PC-3 (cell line): Measurements from ENCODE around the gene PTGS1.

Experiments used
- CTCF ChIP-seq: fragments of 300-600 bp; sonication (generic); conservative IDR thresholded peaks from 2 replicates; pipeline ENCODE4 v1.5.1; 2017; ENCODE audit warnings: antibody characterized with exemption, low read depth, mild to moderate bottlenecking, low read length
- EZH2 ChIP-seq: fragments of 300-600 bp; sonication (generic); IDR thresholded peaks from one replicate; pipeline ENCODE4 v1.6.1; 2017; ENCODE audit warnings: antibody characterized with exemption, mild to moderate bottlenecking, low read length; ENCODE audit not compliant: unreplicated experiment
- EZH2phosphoT487 ChIP-seq: fragments of 300-600 bp; sonication (generic); IDR thresholded peaks from 2 replicates; pipeline ENCODE4 v1.6.1; 2018; ENCODE audit warnings: mild to moderate bottlenecking, antibody characterized with exemption, low read length, borderline replicate concordance

GRCh38 chr9:122402403-122402871 is 31.6 kb downstream of the PTGS1 start:
- no peak for TF ChIP-seq CTCF
- no peak for TF ChIP-seq EZH2phosphoT487
- TF ChIP-seq EZH2, result no peak
